Measurements from ENCODE around the gene RAB11FIP3.
A peak's percentile ranks its signal among the peaks of the same experiment; 100 is the strongest.

Gene RAB11FIP3

GRCh38 chr16:560204-560700 lies 134.8 kb downstream of the RAB11FIP3 start, which contains the start of gene PRR35:
PRR35 (plus strand) TSS chr16:560394; CDS start chr16:563295, 2,901 bp downstream.
- Histone ChIP-seq H3K9me3 (ENCODE audit: control insufficient read depth, low read length) (no peaks in the 10 kb centered on the region), H3K4me1 (ENCODE audit: control insufficient read depth, insufficient read depth, low read length, poor library complexity, severe bottlenecking) (no peaks in the 10 kb centered on the region), H3K27ac (ENCODE audit: low read depth, low read length, severe bottlenecking) (no peak within 1 kb of the TSS), H3K36me3 (ENCODE audit: control insufficient read depth, insufficient read depth, low read length) (no peaks in the 10 kb centered on the region), H3K4me3 (ENCODE audit: extremely low read depth, insufficient read depth, low read length, poor library complexity, severe bottlenecking) (peak within 1 kb of the TSS; percentile 5)
- 1 to 2% methylated on average over 42 to 58 of the region's 84 CpGs for WGBS, 2 experiments (ENCODE audit: insufficient coverage in 2 of 2)

DNA sequence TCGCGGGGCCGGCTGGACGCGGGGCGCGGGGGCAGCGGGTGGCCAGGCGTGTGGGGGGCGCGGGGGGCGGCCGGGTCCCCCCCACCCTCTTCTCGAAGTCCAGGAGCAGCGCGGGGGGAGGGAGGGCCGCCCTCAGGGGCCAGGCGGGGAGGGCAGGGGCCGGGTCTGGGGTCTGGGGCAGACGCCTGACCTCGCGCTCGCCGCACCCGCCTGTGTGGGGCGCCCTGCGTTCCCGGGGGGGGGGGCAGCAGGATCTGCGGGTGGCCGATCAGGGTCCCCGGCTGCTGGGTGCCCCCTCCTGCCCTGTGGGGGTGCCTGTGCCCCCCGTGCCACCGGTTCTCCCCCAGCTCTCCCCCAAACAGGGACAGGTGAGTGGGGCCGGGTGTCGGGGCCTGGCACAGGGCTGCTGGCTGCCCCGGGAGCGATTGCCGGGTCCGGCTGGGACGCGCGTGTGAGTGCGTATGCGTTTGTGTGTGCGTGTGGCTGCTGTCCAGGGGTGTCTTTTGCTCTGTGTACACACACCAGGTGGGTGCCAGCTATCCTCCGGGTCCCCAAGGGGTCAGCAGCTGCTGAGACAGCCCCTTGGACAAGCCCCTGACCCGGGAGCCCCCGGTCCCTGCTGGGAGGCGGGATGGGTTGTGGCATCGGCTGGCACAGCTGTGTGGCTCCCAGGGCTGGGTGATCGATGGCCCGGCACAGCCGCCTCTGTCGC lies 135.4 kb downstream of the RAB11FIP3 start:
- Histone ChIP-seq H3K27ac (ENCODE audit: low read depth, low read length, severe bottlenecking) (no peak overlapping the region), H3K4me3 (ENCODE audit: extremely low read depth, insufficient read depth, low read length, poor library complexity, severe bottlenecking) (no peak overlapping the region)
- 60% methylated on average over 31 of the region's 54 CpGs for WGBS, 2 experiments (ENCODE audit: insufficient coverage in 2 of 2)

GRCh38 chr16:561413-561794 lies 136.0 kb downstream of the RAB11FIP3 start:
- Histone ChIP-seq H3K4me1 (ENCODE audit: control insufficient read depth, insufficient read depth, low read length, poor library complexity, severe bottlenecking) (peaks cover 11% of the 10 kb centered on the region), H3K9me3 (ENCODE audit: control insufficient read depth, low read length) (no peaks in the 10 kb centered on the region), H3K4me3 (ENCODE audit: extremely low read depth, insufficient read depth, low read length, poor library complexity, severe bottlenecking) (no peak overlapping the region), H3K27ac (ENCODE audit: low read depth, low read length, severe bottlenecking) (no peak overlapping the region), H3K36me3 (ENCODE audit: control insufficient read depth, insufficient read depth, low read length) (no peaks in the 10 kb centered on the region)
- 88 to 92% methylated on average over 12 to 15 of the region's 15 CpGs for WGBS, 2 experiments (ENCODE audit: insufficient coverage in 2 of 2)

More for the DNA sequence above, 135.4 kb downstream of the RAB11FIP3 start:
- Histone ChIP-seq H3K4me1 (ENCODE audit: control insufficient read depth, insufficient read depth, low read length, poor library complexity, severe bottlenecking) (peaks cover 6% of the 10 kb centered on the region), H3K9me3 (ENCODE audit: control insufficient read depth, low read length) (no peaks in the 10 kb centered on the region), H3K36me3 (ENCODE audit: control insufficient read depth, insufficient read depth, low read length) (no peaks in the 10 kb centered on the region)

DNA sequence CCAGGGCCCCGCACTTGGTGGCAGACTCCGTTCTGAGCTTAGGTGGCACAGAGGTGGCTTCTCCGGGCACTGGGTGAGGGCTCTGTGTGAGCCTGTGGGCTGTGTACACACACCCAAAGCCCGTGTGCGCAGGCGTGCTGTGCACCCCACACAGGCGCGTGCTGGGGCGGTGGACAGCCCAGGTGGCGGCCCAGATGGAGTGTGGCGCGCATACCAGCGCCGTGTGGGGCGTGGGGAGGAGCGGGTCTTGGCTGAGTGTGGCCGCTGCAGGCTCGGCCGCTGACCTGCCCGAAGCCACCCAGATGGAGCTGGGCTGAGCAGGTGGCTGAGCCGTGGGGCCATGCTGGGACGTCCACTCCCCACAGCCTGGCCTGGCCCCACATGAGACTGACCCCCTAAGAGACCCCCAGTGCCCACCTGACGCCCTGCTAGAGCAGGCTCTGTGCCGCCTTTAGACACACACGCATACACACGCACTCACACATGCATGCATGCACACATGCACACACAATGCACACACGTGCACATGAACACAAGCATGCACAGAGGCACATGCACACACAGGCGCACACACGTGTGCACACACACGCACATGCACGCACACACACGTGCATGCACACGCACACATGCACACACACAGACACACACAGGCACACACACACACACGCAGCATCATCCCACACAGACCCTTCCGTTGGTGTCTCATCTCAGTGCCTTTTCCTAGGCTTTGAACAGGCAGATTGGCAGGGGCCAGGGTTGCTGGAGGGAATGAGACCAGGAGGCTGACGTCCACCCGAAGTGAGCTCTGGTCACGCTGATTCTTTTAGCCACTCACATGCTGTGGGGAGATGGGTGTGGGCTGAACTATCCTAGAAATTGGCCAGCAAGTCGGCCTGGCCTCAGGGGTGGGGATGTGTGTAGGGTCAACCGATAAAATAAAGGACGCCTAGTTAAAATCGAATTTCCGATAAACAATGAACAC lies 136.8 kb downstream of the RAB11FIP3 start:
- Histone ChIP-seq H3K4me3 (ENCODE audit: extremely low read depth, insufficient read depth, low read length, poor library complexity, severe bottlenecking) (no peak overlapping the region), H3K4me1 (ENCODE audit: control insufficient read depth, insufficient read depth, low read length, poor library complexity, severe bottlenecking) (peaks cover 19% of the 10 kb centered on the region)
- 89 to 93% methylated on average over 32 to 38 of the region's 43 CpGs for WGBS, 2 experiments (ENCODE audit: insufficient coverage in 2 of 2)

GRCh38 chr16:563072-563644 lies 137.7 kb downstream of the RAB11FIP3 start:
- Histone ChIP-seq H3K4me3 (ENCODE audit: extremely low read depth, insufficient read depth, low read length, poor library complexity, severe bottlenecking) (no peak overlapping the region), H3K4me1 (ENCODE audit: control insufficient read depth, insufficient read depth, low read length, poor library complexity, severe bottlenecking) (peaks cover 19% of the 10 kb centered on the region), H3K9me3 (ENCODE audit: control insufficient read depth, low read length) (no peaks in the 10 kb centered on the region), H3K36me3 (ENCODE audit: control insufficient read depth, insufficient read depth, low read length) (no peaks in the 10 kb centered on the region), H3K27ac (ENCODE audit: low read depth, low read length, severe bottlenecking) (no peak overlapping the region)
- 88 to 93% methylated on average over 25 of the region's 30 CpGs for WGBS, 2 experiments (ENCODE audit: insufficient coverage in 2 of 2)

More for the DNA sequence above, 136.8 kb downstream of the RAB11FIP3 start:
- H3K36me3 ChIP-seq (ENCODE audit: control insufficient read depth, insufficient read depth, low read length), result no peaks in the 10 kb centered on the region
- no peaks in the 10 kb centered on the region for H3K9me3 ChIP-seq (ENCODE audit: control insufficient read depth, low read length)
- no peak overlapping the region for H3K27ac ChIP-seq (ENCODE audit: low read depth, low read length, severe bottlenecking)

DNA sequence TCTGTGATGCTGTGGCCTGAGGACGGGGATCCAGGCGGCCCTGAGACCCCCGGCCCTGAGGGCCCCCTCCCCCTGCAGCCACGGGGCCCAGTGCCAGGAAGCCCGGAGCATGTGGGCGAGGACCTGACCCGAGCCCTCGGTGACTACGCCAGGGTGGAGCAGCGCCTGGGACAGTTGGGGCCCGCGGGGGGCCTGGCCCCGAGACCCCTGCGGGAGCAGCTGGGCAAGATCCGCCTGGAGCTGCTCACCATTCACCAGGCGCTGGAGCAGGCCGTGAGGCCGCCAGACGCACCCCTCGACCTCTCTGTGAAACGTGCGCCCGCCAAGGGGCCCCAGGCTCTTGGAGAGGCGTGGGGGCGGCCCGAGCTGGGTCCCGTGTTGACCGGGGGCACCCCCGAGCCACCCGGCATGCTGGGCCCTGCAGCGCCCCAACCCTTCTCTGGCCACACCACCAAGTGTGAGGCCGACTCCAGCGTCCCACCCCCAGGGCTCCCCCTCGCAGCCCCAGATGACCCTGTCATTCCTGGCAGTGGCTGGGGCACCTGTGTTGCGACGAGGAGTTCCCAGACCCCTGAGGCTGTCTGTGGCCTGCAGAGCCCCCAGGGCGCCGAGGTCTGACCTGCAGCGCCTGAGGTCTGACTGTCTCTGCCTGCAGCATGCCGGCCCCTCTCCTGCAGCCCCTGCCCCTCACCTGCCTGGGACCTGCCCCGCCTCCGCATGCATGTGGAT lies 139.4 kb downstream of the RAB11FIP3 start:
- 93 to 95% methylated on average over 39 to 41 of the region's 42 CpGs for WGBS, 2 experiments (ENCODE audit: insufficient coverage in 2 of 2)
- H3K9me3 ChIP-seq (ENCODE audit: control insufficient read depth, low read length), result no peaks in the 10 kb centered on the region
- H3K27ac ChIP-seq (ENCODE audit: low read depth, low read length, severe bottlenecking), result no peak overlapping the region
- peaks cover 23% of the 10 kb centered on the region for H3K4me1 ChIP-seq (ENCODE audit: control insufficient read depth, insufficient read depth, low read length, poor library complexity, severe bottlenecking)
- no peaks in the 10 kb centered on the region for H3K36me3 ChIP-seq (ENCODE audit: control insufficient read depth, insufficient read depth, low read length)
- no peak overlapping the region for H3K4me3 ChIP-seq (ENCODE audit: extremely low read depth, insufficient read depth, low read length, poor library complexity, severe bottlenecking)

GRCh38 chr16:565419-566330 lies 140.2 kb downstream of the RAB11FIP3 start:
- H3K4me3 ChIP-seq (ENCODE audit: extremely low read depth, insufficient read depth, low read length, poor library complexity, severe bottlenecking), result no peak overlapping the region
- peak overlapping the region; percentile 72 for H3K27ac ChIP-seq (ENCODE audit: low read depth, low read length, severe bottlenecking)
- H3K4me1 ChIP-seq (ENCODE audit: control insufficient read depth, insufficient read depth, low read length, poor library complexity, severe bottlenecking), result peaks cover 23% of the 10 kb centered on the region
- WGBS, 2 experiments (ENCODE audit: insufficient coverage in 2 of 2), result 60 to 65% methylated on average over 29 of the region's 35 CpGs
- H3K9me3 ChIP-seq (ENCODE audit: control insufficient read depth, low read length), result no peaks in the 10 kb centered on the region
- H3K36me3 ChIP-seq (ENCODE audit: control insufficient read depth, insufficient read depth, low read length), result no peaks in the 10 kb centered on the region

DNA sequence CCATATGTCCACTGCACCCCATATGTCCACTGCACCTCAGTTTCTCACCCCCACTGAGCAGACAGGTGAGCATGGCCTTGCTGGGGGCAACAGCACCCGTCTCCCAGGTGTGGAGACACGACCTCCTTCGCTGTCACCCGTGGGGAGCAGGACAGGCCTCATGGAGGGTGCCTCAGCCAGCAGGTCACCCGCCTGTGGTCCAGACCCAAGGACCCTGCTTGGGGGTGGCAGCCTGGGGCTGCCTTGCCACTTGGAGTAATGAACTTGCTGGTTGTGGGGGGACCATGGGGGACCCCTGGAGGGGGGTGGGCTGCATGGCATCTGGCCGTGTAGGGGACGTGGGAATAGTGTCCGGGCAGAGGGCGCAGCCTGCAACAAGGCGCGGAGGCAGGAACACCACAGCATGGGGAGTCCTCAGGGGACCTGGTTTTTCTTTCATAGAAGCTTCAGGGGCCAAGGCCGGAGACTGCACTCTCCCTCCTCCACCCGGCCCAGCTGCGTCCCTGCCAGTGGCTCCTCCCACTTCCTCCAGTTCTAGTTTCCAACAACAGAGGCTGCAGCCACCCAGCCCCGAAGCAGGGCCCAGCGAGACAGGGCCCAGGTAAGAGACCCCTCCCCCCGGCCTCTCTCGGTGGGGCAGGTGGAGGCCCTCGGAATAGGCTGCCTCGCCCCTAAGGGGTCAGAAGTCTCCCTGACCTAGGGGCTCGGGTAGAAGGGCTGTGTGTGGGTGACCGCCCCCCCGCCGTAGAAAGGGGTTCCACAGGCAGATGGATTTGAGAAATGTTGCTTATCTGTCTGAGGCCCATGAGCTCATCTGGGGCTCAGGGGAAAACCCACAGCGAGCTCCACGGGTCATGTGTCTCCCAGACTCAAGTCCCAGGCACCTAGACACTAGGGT lies 141.3 kb downstream of the RAB11FIP3 start, which contains the start of gene NHLRC4:
TSS of gene NHLRC4 (plus strand) at position 531 of the 898 bp plus-strand sequence. CDS start 1,043 bp downstream, outside the sequence.
- H3K27ac ChIP-seq (ENCODE audit: low read depth, low read length, severe bottlenecking), result peak within 1 kb of the TSS; percentile 72
- H3K36me3 ChIP-seq (ENCODE audit: control insufficient read depth, insufficient read depth, low read length), result no peaks in the 10 kb centered on the region
- peaks cover 23% of the 10 kb centered on the region for H3K4me1 ChIP-seq (ENCODE audit: control insufficient read depth, insufficient read depth, low read length, poor library complexity, severe bottlenecking)
- 56 to 57% methylated on average over 21 to 25 of the region's 26 CpGs for WGBS, 2 experiments (ENCODE audit: insufficient coverage in 2 of 2)
- H3K4me3 ChIP-seq (ENCODE audit: extremely low read depth, insufficient read depth, low read length, poor library complexity, severe bottlenecking), result no peak within 1 kb of the TSS
- no peaks in the 10 kb centered on the region for H3K9me3 ChIP-seq (ENCODE audit: control insufficient read depth, low read length)
